NB4 (cell line): ENCODE data around the gene FCRLB.
"Not testable (repeated sequence)": the region's sequence is repeated elsewhere in the genome, so short reads cannot be mapped to it uniquely, and the experiment has no call there.

Source experiments
- DNase-seq: peaks from one replicate; pipeline ENCODE4 v3.0.0; 2010; ENCODE audit warnings: low read depth
- H3K4me3 ChIP-seq: one replicate; pipeline ENCODE4 v1.5.1; 2011; ENCODE audit warnings: mild to moderate bottlenecking, low read depth, low read length, moderate library complexity
- MAX ChIP-seq: IDR thresholded peaks from 2 replicates; pipeline ENCODE4 v1.6.1; 2011; ENCODE audit warnings: low read depth, low read length
- MYC ChIP-seq: IDR thresholded peaks from 2 replicates; pipeline ENCODE4 v1.6.1; 2011; ENCODE audit warnings: low read depth, low read length
- POLR2A ChIP-seq: IDR thresholded peaks from 2 replicates; pipeline ENCODE4 v1.6.1; 2011; ENCODE audit warnings: mild to moderate bottlenecking; ENCODE audit not compliant: insufficient read length; ENCODE audit errors: extremely low read depth
- TF ChIP-seq, protein P1 (sequence below): IDR thresholded peaks from one replicate; pipeline ENCODE4 v1.5.1; 2012; ENCODE audit warnings: low read depth, low read length

FCRLB gene, protein sequence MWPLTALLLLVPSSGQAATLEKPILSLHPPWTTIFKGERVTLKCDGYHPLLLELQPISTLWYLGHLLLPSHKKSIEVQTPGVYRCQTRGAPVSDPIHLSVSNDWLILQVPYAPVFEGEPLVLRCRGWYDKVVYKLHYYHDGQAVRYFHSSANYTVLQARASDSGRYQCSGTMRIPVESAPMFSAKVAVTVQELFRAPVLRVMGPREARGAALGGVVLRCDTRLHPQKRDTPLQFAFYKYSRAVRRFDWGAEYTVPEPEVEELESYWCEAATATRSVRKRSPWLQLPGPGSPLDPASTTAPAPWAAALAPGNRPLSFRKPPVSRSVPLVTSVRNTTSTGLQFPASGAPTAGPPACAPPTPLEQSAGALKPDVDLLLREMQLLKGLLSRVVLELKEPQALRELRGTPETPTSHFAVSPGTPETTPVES

GRCh38 chr1:161720956-161721737, at the start of gene FCRLB:
Gene FCRLB, plus strand, starts transcription at chr1:161721544. Its CDS starts 1,129 bp downstream, at chr1:161722673.
- H3K4me3 ChIP-seq: no peak within 1 kb of the TSS
- DNase-seq: peak; percentile 44
- TF ChIP-seq, protein P1, sequence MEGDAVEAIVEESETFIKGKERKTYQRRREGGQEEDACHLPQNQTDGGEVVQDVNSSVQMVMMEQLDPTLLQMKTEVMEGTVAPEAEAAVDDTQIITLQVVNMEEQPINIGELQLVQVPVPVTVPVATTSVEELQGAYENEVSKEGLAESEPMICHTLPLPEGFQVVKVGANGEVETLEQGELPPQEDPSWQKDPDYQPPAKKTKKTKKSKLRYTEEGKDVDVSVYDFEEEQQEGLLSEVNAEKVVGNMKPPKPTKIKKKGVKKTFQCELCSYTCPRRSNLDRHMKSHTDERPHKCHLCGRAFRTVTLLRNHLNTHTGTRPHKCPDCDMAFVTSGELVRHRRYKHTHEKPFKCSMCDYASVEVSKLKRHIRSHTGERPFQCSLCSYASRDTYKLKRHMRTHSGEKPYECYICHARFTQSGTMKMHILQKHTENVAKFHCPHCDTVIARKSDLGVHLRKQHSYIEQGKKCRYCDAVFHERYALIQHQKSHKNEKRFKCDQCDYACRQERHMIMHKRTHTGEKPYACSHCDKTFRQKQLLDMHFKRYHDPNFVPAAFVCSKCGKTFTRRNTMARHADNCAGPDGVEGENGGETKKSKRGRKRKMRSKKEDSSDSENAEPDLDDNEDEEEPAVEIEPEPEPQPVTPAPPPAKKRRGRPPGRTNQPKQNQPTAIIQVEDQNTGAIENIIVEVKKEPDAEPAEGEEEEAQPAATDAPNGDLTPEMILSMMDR: no peak
- TF ChIP-seq MAX: no peak
- no peak for TF ChIP-seq POLR2A
- TF ChIP-seq MYC: no peak

DNA sequence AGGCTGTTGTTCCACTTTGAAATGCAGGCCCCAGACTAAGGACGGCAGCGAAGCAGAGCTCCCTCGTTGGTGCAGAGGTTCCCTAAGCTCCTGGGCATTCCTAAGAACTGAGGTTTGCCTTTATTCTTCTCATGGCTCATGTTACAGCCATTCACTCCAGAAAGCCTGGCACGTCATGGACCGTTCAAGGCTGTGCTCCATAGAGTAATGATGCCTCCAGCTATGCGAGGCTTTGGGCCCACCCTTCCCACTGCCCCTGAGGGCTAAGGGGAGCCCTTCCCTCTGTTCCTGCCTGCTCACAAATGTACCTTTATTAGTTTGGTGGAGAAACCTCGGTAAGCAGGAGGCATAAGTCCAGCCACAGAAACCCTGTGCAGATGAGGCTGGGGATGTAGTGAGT, 47.9 kb upstream of the FCRLB start:
- not testable (repeated sequence) for DNase-seq, H3K4me3 ChIP-seq

DNA sequence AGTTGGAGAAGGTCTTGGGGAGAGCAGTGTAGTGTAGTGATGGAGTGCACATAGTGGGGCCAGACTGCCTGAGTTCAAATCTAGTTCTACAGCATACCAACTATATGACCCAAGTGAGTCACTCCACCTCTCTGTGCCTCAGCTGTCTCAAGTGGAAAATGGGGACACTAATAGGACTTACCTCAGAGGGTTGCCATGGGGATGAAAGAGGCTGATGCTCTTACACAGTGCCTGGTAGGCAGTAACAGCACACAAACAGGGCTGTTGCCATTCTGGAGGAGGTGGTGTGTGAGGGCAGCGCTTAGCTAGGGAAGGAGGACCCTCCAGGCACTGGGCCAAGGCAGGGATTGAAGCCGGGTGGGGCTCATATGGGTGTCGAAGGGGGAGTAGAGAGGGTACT, 46.9 kb upstream of the FCRLB start:
- H3K4me3 ChIP-seq, DNase-seq: not testable (repeated sequence)

DNA sequence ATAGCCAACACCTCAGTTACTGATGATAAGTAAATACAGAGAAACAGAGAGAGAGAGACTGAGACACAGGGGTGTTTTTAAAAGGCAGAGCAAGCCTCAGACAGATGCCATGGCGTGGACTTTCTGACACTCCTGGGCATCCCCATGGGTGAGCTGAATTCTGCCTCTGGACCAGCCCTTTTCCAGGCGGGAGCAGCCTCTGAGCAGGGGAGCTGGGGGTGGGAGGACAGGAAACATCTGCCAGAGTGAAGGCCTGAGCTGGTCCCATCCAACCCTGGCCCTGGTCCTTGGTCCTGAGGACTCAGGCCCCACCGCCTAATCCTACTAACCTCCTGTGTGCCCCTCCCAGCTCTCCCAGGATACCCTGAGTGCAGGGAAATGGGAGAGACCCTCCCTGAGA, 46.4 kb upstream of the FCRLB start:
- DNase-seq, H3K4me3 ChIP-seq: not testable (repeated sequence)

- no peak overlapping the region for H3K4me3 ChIP-seq
- DNase-seq: no peak
- no peak for TF ChIP-seq MYC
Observed at GRCh38 chr1:161676441-161676840, 44.9 kb upstream of the FCRLB start.

DNA sequence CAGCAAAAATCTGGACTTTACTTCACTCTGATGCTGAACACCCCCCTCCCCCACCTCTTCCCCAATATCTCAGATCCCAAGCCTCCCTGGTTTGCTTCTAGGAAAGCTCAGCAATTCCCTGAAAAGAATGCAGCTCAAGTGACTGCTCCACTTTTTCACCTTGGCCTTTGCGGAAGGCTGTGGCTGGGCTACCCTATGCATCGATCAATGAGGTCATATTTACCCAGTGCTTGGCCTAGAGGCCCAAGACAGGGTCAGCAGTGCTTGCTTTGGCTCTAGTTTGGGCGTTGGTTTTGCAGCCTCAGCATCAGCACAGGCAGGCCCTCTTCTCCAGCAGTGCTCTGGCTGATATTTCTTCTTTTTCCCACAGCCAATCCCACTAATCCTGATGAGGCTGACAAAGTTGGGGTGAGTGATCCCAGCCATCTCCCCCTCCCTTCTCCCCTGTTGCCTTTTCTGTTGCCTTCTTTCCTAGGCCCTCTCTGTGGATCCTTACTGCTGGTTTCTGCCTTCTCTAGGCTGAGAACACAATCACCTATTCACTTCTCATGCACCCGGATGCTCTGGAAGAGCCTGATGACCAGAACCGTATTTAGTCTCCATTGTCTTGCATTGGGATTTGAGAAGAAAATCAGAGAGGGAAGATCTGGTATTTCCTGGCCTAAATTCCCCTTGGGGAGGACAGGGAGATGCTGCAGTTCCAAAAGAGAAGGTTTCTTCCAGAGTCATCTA, 44.2 kb upstream of the FCRLB start:
- no peak overlapping the region for H3K4me3 ChIP-seq
- DNase-seq: no peak
- TF ChIP-seq MYC: no peak
- no peak for TF ChIP-seq POLR2A
- no peak for TF ChIP-seq MAX
- TF ChIP-seq, protein P1: no peak

DNA sequence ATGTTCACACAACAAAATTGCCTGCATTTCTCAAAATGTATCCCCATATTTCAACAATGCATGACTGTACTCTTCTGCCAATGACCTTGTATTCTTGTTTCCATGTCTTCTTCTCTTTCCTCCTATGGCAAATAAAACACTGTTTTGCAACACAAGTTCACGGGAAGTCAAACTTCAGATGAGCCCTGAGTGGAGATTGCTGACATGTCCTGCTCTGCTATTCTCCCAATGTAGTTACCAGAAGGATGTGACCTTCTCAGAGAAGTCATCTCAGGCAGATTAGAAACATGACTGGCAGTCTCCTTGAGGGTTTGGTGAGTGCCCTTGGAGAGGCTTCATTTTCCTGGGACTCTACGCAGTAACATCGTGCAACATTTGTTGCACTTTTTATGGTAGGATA, 42.8 kb upstream of the FCRLB start:
- no peak overlapping the region for H3K4me3 ChIP-seq
- no peak for DNase-seq
- TF ChIP-seq MAX (no peak), POLR2A (no peak), MYC (no peak)
- TF ChIP-seq, protein P1: no peak

DNA sequence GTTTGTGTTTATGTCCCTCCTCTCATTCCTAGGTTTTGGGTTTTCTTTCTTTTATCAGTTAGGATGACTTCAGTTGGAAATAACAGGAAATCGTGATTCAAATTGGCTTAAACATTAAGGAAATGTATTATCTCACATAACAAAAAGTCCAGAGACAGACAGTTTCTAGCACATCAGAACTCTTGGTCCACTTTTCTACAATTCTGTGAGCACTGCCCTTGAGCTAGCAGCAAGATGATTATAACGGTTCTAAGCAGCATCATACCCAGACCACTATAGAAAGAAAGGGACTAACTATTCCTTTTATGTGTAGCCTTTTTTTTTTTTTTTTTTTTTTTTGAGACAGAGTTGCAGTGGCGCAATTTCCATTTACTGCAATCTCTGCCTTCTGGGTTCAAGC, 39.5 kb upstream of the FCRLB start:
- H3K4me3 ChIP-seq: no peak overlapping the region
- DNase-seq: no peak
- TF ChIP-seq, protein P1: no peak
- TF ChIP-seq POLR2A: no peak
- TF ChIP-seq MAX: no peak
- TF ChIP-seq MYC: no peak
